Trophoblast cell (in vitro differentiated cells and primary cell): ENCODE results near the gene C1QTNF3.
"Not testable (repeated sequence)": the region's sequence is repeated elsewhere in the genome, so short reads cannot be mapped to it uniquely, and the experiment has no call there.

Source experiments
- DNase-seq, 2 donors: peaks; one replicate each; pipeline ENCODE4 v3.0.0-alpha.2; 2016
- H2AFZ ChIP-seq: 2 replicates; pipeline ENCODE4 v1.6.1; 2013; ENCODE audit warnings: low read length, moderate library complexity, mild to moderate bottlenecking; ENCODE audit not compliant: insufficient read depth, poor library complexity
- H2AK5ac ChIP-seq: 2 replicates; pipeline ENCODE4 v1.6.1; 2013; ENCODE audit warnings: mild to moderate bottlenecking, low read length
- H2BK120ac ChIP-seq: 2 replicates; pipeline ENCODE4 v1.6.1; 2013; ENCODE audit warnings: low read length, mild to moderate bottlenecking, moderate library complexity; ENCODE audit not compliant: insufficient read depth, poor library complexity
- H2BK12ac ChIP-seq: 2 replicates; pipeline ENCODE4 v1.6.1; 2013; ENCODE audit warnings: mild to moderate bottlenecking, low read length, moderate library complexity
- H2BK5ac ChIP-seq: 2 replicates; pipeline ENCODE4 v1.6.1; 2013; ENCODE audit warnings: low read length, low read depth, moderate library complexity, mild to moderate bottlenecking; ENCODE audit not compliant: poor library complexity
- H3K14ac ChIP-seq: 2 replicates; pipeline ENCODE4 v1.6.1; 2013; ENCODE audit warnings: mild to moderate bottlenecking, low read length
- H3K18ac ChIP-seq: 2 replicates; pipeline ENCODE4 v1.6.1; 2013; ENCODE audit warnings: mild to moderate bottlenecking, low read length
- H3K23ac ChIP-seq: 2 replicates; pipeline ENCODE4 v1.6.1; 2013; ENCODE audit warnings: low read length
- H3K27ac ChIP-seq: 2 replicates; pipeline ENCODE4 v1.5.1; 2013; ENCODE audit warnings: low read depth, mild to moderate bottlenecking, inconsistent platforms, low read length, moderate library complexity
- H3K27me3 ChIP-seq: 2 replicates; pipeline ENCODE4 v1.6.1; 2013; ENCODE audit warnings: inconsistent platforms, mild to moderate bottlenecking, low read length, moderate library complexity; ENCODE audit not compliant: insufficient read depth
- H3K36me3 ChIP-seq, 2 experiments: 1 replicate in 1 of 2; 2 replicates in 1 of 2; pipeline ENCODE4 v1.6.1; 2013; ENCODE audit warnings: low read length in 2 of 2, mild to moderate bottlenecking in 2 of 2, moderate library complexity in 1 of 2; ENCODE audit not compliant: insufficient read depth in 2 of 2, control insufficient read depth in 1 of 2
- H3K4ac ChIP-seq: 2 replicates; pipeline ENCODE4 v1.6.1; 2013; ENCODE audit warnings: low read depth, mild to moderate bottlenecking, low read length, moderate library complexity
- H3K4me1 ChIP-seq, 2 experiments: 1 replicate in 1 of 2; 2 replicates in 1 of 2; pipeline ENCODE4 v1.6.1; 2013; ENCODE audit warnings: low read length in 2 of 2, mild to moderate bottlenecking in 2 of 2, moderate library complexity in 1 of 2; ENCODE audit not compliant: insufficient read depth in 2 of 2, control insufficient read depth in 1 of 2
- H3K4me2 ChIP-seq: 2 replicates; pipeline ENCODE4 v1.6.1; 2013; ENCODE audit warnings: inconsistent platforms, mild to moderate bottlenecking, low read length, moderate library complexity
- H3K4me3 ChIP-seq: 2 replicates; pipeline ENCODE4 v1.5.1; 2013; ENCODE audit warnings: mild to moderate bottlenecking, low read depth, low read length, inconsistent platforms
- H3K79me1 ChIP-seq: one replicate; pipeline ENCODE4 v1.6.1; 2013; ENCODE audit warnings: low read length
- H3K79me2 ChIP-seq: 2 replicates; pipeline ENCODE4 v1.6.1; 2013; ENCODE audit warnings: low read length, mild to moderate bottlenecking; ENCODE audit not compliant: control insufficient read depth, insufficient read depth, poor library complexity
- H3K9ac ChIP-seq: 2 replicates; pipeline ENCODE4 v1.6.1; 2013; ENCODE audit warnings: mild to moderate bottlenecking, low read length
- H3K9me3 ChIP-seq: 2 replicates; pipeline ENCODE4 v1.6.1; 2013; ENCODE audit warnings: low read depth, mild to moderate bottlenecking, control low read depth, inconsistent platforms, low read length; ENCODE audit not compliant: insufficient read depth
- H4K12ac ChIP-seq: 2 replicates; pipeline ENCODE4 v1.6.1; 2013; ENCODE audit warnings: low read depth, mild to moderate bottlenecking, low read length, moderate library complexity
- H4K8ac ChIP-seq: 2 replicates; pipeline ENCODE4 v1.6.1; 2013; ENCODE audit warnings: low read depth, mild to moderate bottlenecking, low read length, moderate library complexity
- H4K91ac ChIP-seq: one replicate; pipeline ENCODE4 v1.6.1; 2013; ENCODE audit warnings: low read depth, mild to moderate bottlenecking, low read length, moderate library complexity
- WGBS: extraction: QIAGEN DNeasy Blood & Tissue Kit; methylation state at CpG from one replicate; pipeline ENCODE4 v1.1.7; 2013; ENCODE audit warnings: missing lambda C conversion rate; ENCODE audit not compliant: insufficient read length, insufficient coverage; ENCODE audit errors: extremely low coverage; 5-methylcytosine and 5-hydroxymethylcytosine counted together

The C1QTNF3 gene

DNA sequence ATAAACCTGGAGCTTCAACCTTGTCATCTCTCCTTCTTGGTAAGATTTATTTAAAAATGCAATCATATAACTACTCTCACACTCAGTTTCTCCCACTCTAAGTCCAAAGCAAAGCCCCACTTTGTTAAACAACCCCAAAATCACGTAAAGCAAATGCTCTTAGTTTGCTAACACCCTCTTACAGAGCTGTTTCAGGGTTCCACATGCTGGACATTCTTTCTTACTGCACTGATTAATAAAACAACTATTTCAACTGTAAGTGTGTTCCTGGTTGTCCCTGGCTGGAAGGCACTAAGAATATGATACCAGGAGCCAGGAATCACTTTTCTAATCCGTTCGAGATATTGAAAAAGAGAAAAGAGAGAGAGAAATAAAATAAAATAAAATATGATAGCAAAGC, 31.5 kb upstream of the C1QTNF3 start:
- not testable (repeated sequence) for H3K27ac ChIP-seq, H3K27me3 ChIP-seq, H3K36me3 ChIP-seq, H3K9me3 ChIP-seq, H2AK5ac ChIP-seq, H3K4me2 ChIP-seq, DNase-seq, H3K9ac ChIP-seq, H3K4ac ChIP-seq, H4K91ac ChIP-seq, H3K4me1 ChIP-seq, H4K8ac ChIP-seq, H3K79me2 ChIP-seq, H2BK12ac ChIP-seq, H3K23ac ChIP-seq, H3K14ac ChIP-seq, H3K18ac ChIP-seq, H2AFZ ChIP-seq, H3K4me3 ChIP-seq, H4K12ac ChIP-seq, H2BK5ac ChIP-seq, H3K79me1 ChIP-seq, H2BK120ac ChIP-seq
- no CpG with 5 or more reads among the region's 3 CpGs for WGBS

GRCh38 chr5:34074071-34074470, 31.1 kb upstream of the C1QTNF3 start:
- H3K27ac ChIP-seq, H2AK5ac ChIP-seq, H3K4me2 ChIP-seq, H2BK5ac ChIP-seq, H3K27me3 ChIP-seq, H3K4me1 ChIP-seq, H3K9ac ChIP-seq, H4K91ac ChIP-seq, H3K14ac ChIP-seq, H3K9me3 ChIP-seq, H2BK120ac ChIP-seq, H4K8ac ChIP-seq, H3K4ac ChIP-seq, H2BK12ac ChIP-seq, H2AFZ ChIP-seq, H3K4me3 ChIP-seq, H3K79me2 ChIP-seq, DNase-seq, H3K36me3 ChIP-seq, H4K12ac ChIP-seq, H3K23ac ChIP-seq, H3K18ac ChIP-seq, H3K79me1 ChIP-seq: not testable (repeated sequence)
- no CpG with 5 or more reads among the region's 3 CpGs for WGBS

DNA sequence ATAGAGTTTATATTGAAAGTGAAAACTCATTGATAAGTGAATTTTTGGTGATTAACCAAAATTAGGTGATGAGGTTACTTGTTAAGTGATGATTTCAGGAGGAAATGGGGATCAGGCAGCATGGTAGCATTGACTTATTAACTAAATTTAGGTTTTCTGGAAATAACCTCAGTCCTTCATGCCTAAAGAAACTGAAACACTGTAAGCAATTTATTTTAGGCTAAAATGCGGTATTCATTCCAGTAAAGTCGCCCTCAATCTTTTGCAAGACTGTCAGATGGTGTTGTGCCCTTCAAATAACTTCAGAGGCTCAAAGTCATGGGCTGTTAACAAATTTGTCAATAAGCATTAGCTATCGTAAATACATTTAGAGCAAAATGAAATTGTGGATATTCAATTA, 27.6 kb upstream of the C1QTNF3 start:
- not testable (repeated sequence) for H3K14ac ChIP-seq, H3K27ac ChIP-seq, H3K9ac ChIP-seq, H2AK5ac ChIP-seq, H3K4me3 ChIP-seq, H2BK12ac ChIP-seq, H3K36me3 ChIP-seq, H3K27me3 ChIP-seq, DNase-seq, H3K9me3 ChIP-seq, H3K79me1 ChIP-seq, H3K18ac ChIP-seq, H4K8ac ChIP-seq, H3K23ac ChIP-seq, H3K79me2 ChIP-seq, H2AFZ ChIP-seq, H2BK120ac ChIP-seq, H3K4ac ChIP-seq, H2BK5ac ChIP-seq, H4K91ac ChIP-seq, H4K12ac ChIP-seq, H3K4me1 ChIP-seq, H3K4me2 ChIP-seq
- WGBS: no CpG with 5 or more reads among the region's 3 CpGs

DNA sequence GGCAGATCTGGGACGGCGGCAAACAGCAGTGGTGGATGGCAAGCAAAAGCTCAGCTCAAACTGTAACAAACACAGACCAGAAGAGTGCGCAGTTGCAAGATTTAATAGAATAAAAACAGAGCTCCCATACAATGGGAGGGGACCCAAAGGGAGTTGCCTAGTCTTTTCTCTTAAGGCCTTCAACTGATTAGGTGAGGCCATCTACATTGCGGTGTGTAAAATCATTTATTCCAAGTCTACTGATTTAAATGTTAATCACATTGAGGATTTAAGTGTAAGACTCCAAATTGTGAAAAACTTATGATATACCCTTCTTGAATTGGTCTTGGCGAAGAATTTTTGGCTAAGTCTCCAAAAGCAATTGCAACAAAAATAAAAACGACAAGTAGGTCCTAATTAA, 21.6 kb upstream of the C1QTNF3 start:
- DNase-seq: no peak
- Histone ChIP-seq H3K14ac (no peak overlapping the region), H3K9me3 (no peaks in the 10 kb centered on the region), H2BK12ac (no peak overlapping the region), H3K27me3 (no peaks in the 10 kb centered on the region), H3K9ac (no peak overlapping the region), H3K4me2 (no peak overlapping the region), H2BK5ac (no peak overlapping the region), H3K4me1 (no peaks in the 10 kb centered on the region), H3K79me1 (no peaks in the 10 kb centered on the region), H4K91ac (no peak overlapping the region), H3K27ac (no peak overlapping the region), H3K23ac (no peak overlapping the region), H3K18ac (no peak overlapping the region), H3K79me2 (no peaks in the 10 kb centered on the region), H3K4me3 (no peak overlapping the region), H4K12ac (no peak overlapping the region), H2BK120ac (no peak overlapping the region), H2AK5ac (no peak overlapping the region), H4K8ac (no peak overlapping the region), H2AFZ (no peak overlapping the region), H3K36me3 (no peaks in the 10 kb centered on the region), H3K4ac (no peak overlapping the region)
- WGBS: no CpG with 5 or more reads among the region's 6 CpGs
